Neural cell (in vitro differentiated cells): ENCODE measurements around the gene ZC2HC1B. TPM values are rescaled to one million over a fixed set of nuclear protein-coding genes. Genes with fewer than 3 reads are reported as not detected.

Experiments
- H2AFZ ChIP-seq: fragments of 200-600, 300-800 bp; sonication (generic), shearing (Covaris generic); 2 replicates; pipeline ENCODE4 v1.6.0; 2014; ENCODE audit warnings: low read depth, mild to moderate bottlenecking, antibody characterized with exemption, low read length, moderate library complexity
- H3F3A ChIP-seq: fragments of 200-600 bp; shearing (Covaris generic); 2 replicates; pipeline ENCODE4 v1.6.1; 2016; ENCODE audit warnings: mild to moderate bottlenecking, moderate library complexity, mixed read lengths, antibody characterized with exemption, low read length; ENCODE audit not compliant: insufficient read depth, poor library complexity, severe bottlenecking
- H3K27ac ChIP-seq: fragments of 200-600, 300-800 bp; sonication (generic), shearing (Covaris generic); 2 replicates; pipeline ENCODE4 v1.5.1; 2014; ENCODE audit warnings: mild to moderate bottlenecking, low read length, moderate library complexity
- H3K27me3 ChIP-seq: fragments of 300-800, 200-600 bp; sonication (generic), shearing (Covaris generic); 2 replicates; pipeline ENCODE4 v1.6.0; 2014; ENCODE audit warnings: mild to moderate bottlenecking, low read depth, low read length, moderate library complexity; ENCODE audit not compliant: insufficient read depth
- H3K36me3 ChIP-seq: fragments of 300-800, 200-600 bp; sonication (generic), shearing (Covaris generic); 2 replicates; pipeline ENCODE4 v1.5.1; 2014; ENCODE audit warnings: mild to moderate bottlenecking, antibody characterized with exemption, low read length, moderate library complexity; ENCODE audit not compliant: insufficient read depth
- H3K4me2 ChIP-seq: fragments of 300-800, 200-600 bp; sonication (generic), shearing (Covaris generic); 2 replicates; pipeline ENCODE4 v1.6.0; 2014; ENCODE audit warnings: mild to moderate bottlenecking, low read length
- H3K4me3 ChIP-seq: fragments of 300-800, 200-600 bp; sonication (generic), shearing (Covaris generic); 2 replicates; pipeline ENCODE4 v1.5.1; 2014; ENCODE audit warnings: mild to moderate bottlenecking, low read length, moderate library complexity
- H3K79me2 ChIP-seq: fragments of 200-600 bp; shearing (Covaris generic); replicated peaks from 2 replicates; pipeline ENCODE4 v1.6.0; 2014; ENCODE audit warnings: mild to moderate bottlenecking, low read length, moderate library complexity; ENCODE audit not compliant: insufficient read depth
- H3K9ac ChIP-seq: fragments of 300-800, 200-600 bp; sonication (generic), shearing (Covaris generic); 2 replicates; pipeline ENCODE4 v1.6.1; 2016; ENCODE audit warnings: mild to moderate bottlenecking, low read length, mixed read lengths
- H3K9me2 ChIP-seq: fragments of 200-600 bp; shearing (Covaris generic); 2 replicates; pipeline ENCODE4 v1.6.1; 2016; ENCODE audit warnings: mild to moderate bottlenecking, low read length, mixed read lengths; ENCODE audit not compliant: insufficient read depth
- H3K9me3 ChIP-seq: fragments of 200-600, 300-800 bp; sonication (generic), shearing (Covaris generic); 2 replicates; pipeline ENCODE4 v1.6.1; 2016; ENCODE audit warnings: mild to moderate bottlenecking, mixed run types, low read length, moderate library complexity, mixed read lengths
- H4K20me1 ChIP-seq: fragments of 200-600 bp; shearing (Covaris generic); 2 replicates; pipeline ENCODE4 v1.6.1; 2016; ENCODE audit warnings: mild to moderate bottlenecking, mixed run types; ENCODE audit not compliant: insufficient read depth
- CTCF ChIP-seq: fragments of 450-650 bp; IDR thresholded peaks from 2 replicates; pipeline ENCODE4 v1.5.1; 2014; ENCODE audit warnings: antibody characterized with exemption, mild to moderate bottlenecking, moderate library complexity; ENCODE audit not compliant: poor library complexity, severe bottlenecking
- EP300 ChIP-seq: fragments of 450-650 bp; conservative IDR thresholded peaks from 2 replicates; pipeline ENCODE4 v1.6.1; 2014; ENCODE audit warnings: antibody characterized with exemption, mild to moderate bottlenecking, moderate library complexity; ENCODE audit not compliant: poor library complexity, severe bottlenecking
- EZH2 ChIP-seq: fragments of 200-600, 300-800 bp; shearing (Covaris generic), sonication (generic); IDR thresholded peaks from 2 replicates; pipeline ENCODE4 v1.6.1; 2014; ENCODE audit warnings: antibody characterized with exemption, low read length, borderline replicate concordance, mild to moderate bottlenecking; ENCODE audit not compliant: insufficient read depth, poor library complexity, severe bottlenecking
- MXI1 ChIP-seq: fragments of 450-650 bp; conservative IDR thresholded peaks from 2 replicates; pipeline ENCODE4 v1.6.1; 2014; ENCODE audit warnings: antibody characterized with exemption, mild to moderate bottlenecking; ENCODE audit not compliant: poor library complexity, severe bottlenecking
- POLR2AphosphoS5 ChIP-seq: IDR thresholded peaks from 2 replicates; pipeline ENCODE4 v1.6.1; 2012
- RAD21 ChIP-seq: fragments of 450-650 bp; conservative IDR thresholded peaks from 2 replicates; pipeline ENCODE4 v1.6.1; 2014; ENCODE audit warnings: antibody characterized with exemption, mild to moderate bottlenecking, moderate library complexity
- REST ChIP-seq: IDR thresholded peaks from 2 replicates; pipeline ENCODE4 v1.6.1; 2012; ENCODE audit warnings: borderline replicate concordance
- SMC3 ChIP-seq: fragments of 450-650 bp; conservative IDR thresholded peaks from 2 replicates; pipeline ENCODE4 v1.6.1; 2014; ENCODE audit warnings: antibody characterized with exemption, mild to moderate bottlenecking, moderate library complexity; ENCODE audit not compliant: poor library complexity
- TAF1 ChIP-seq: IDR thresholded peaks from 2 replicates; pipeline ENCODE4 v1.6.1; 2012; ENCODE audit warnings: low read depth
- polyA plus RNA-seq: library from polyadenylated mRNA; depleted of rRNA; stranded (reverse); fragments of >200 nt; gene quantifications from 2 replicates; pipeline ENCODE4 v1.2.3, GENCODE V29; 2014

The ZC2HC1B gene
- polyA plus RNA-seq, 1 donor from 2014 or later, result not detected

- no peak overlapping the region for H3K9ac ChIP-seq
- H4K20me1 ChIP-seq, result no peaks in the 10 kb centered on the region
- TF ChIP-seq REST, result no peak
- no peak for TF ChIP-seq EZH2
- no peak for TF ChIP-seq CTCF
- TF ChIP-seq POLR2AphosphoS5, result no peak
- no peak for TF ChIP-seq RAD21
- TF ChIP-seq MXI1, result no peak
- no peak for TF ChIP-seq SMC3
- no peak for TF ChIP-seq TAF1
- no peak for TF ChIP-seq EP300
Observed at GRCh38 chr6:143934331-143934730, 70.1 kb downstream of the ZC2HC1B start.

GRCh38 chr6:143934867-143935266, 70.6 kb downstream of the ZC2HC1B start:
- H3K9ac ChIP-seq, result no peak overlapping the region
- H3K79me2 ChIP-seq, result no peaks in the 10 kb centered on the region
- H3K9me3 ChIP-seq, result peaks cover 3% of the 10 kb centered on the region
- H2AFZ ChIP-seq, result no peak overlapping the region
- H4K20me1 ChIP-seq, result no peaks in the 10 kb centered on the region
- H3K9me2 ChIP-seq, result no peaks in the 10 kb centered on the region
- H3K36me3 ChIP-seq, result no peaks in the 10 kb centered on the region
- no peak overlapping the region for H3K27ac ChIP-seq
- H3K4me3 ChIP-seq, result no peak overlapping the region
- no peak for TF ChIP-seq SMC3
- no peak for TF ChIP-seq TAF1
- no peak for TF ChIP-seq POLR2AphosphoS5
- TF ChIP-seq EP300, result no peak
- no peak for TF ChIP-seq MXI1
- no peak for TF ChIP-seq EZH2
- no peaks in the 10 kb centered on the region for H3K27me3 ChIP-seq
- H3K4me2 ChIP-seq, result no peak overlapping the region
- no peaks in the 10 kb centered on the region for H3F3A ChIP-seq

More at GRCh38 chr6:143934331-143934730, 70.1 kb downstream of the ZC2HC1B start:
- Histone ChIP-seq H2AFZ (no peak overlapping the region), H3K9me2 (no peaks in the 10 kb centered on the region), H3K27ac (no peak overlapping the region), H3K4me3 (no peak overlapping the region), H3K79me2 (no peaks in the 10 kb centered on the region), H3K36me3 (no peaks in the 10 kb centered on the region), H3F3A (no peaks in the 10 kb centered on the region), H3K4me2 (no peak overlapping the region), H3K9me3 (peaks cover 3% of the 10 kb centered on the region), H3K27me3 (no peaks in the 10 kb centered on the region)

- H3K36me3 ChIP-seq, result no peaks in the 10 kb centered on the region
- H3F3A ChIP-seq, result no peaks in the 10 kb centered on the region
- H4K20me1 ChIP-seq, result no peaks in the 10 kb centered on the region
- no peak overlapping the region for H3K4me2 ChIP-seq
- no peak overlapping the region for H3K4me3 ChIP-seq
- no peak overlapping the region for H3K27ac ChIP-seq
- TF ChIP-seq EP300 (no peak), RAD21 (no peak), MXI1 (no peak), SMC3 (no peak), EZH2 (no peak)
- no peaks in the 10 kb centered on the region for H3K79me2 ChIP-seq
- no peak overlapping the region for H2AFZ ChIP-seq
- no peaks in the 10 kb centered on the region for H3K9me2 ChIP-seq
- H3K9me3 ChIP-seq, result peaks cover 3% of the 10 kb centered on the region
- H3K9ac ChIP-seq, result no peak overlapping the region
- no peaks in the 10 kb centered on the region for H3K27me3 ChIP-seq
Observed at GRCh38 chr6:143936347-143936746, 72.1 kb downstream of the ZC2HC1B start.
